Stimulated activated CD4-positive, alpha-beta T cell treated with anti-CD3 and anti-CD28 coated beads, Interleukin-15, amount 100 ng/mL, for 1 hour (primary cell): ENCODE measurements around the gene CMC4.
A peak's percentile ranks its signal among the peaks of the same experiment; 100 is the strongest.

Source experiments
- DNase-seq, 2 donors: peaks; one replicate each; pipeline ENCODE4 v3.0.0-alpha.2; 2020; ENCODE audit warnings: low read depth in 1 of 2, low spot score in 1 of 2

The CMC4 gene

GRCh38 chrX:155054255-155054654 is 16.7 kb downstream of the CMC4 start:
- no peak for DNase-seq

DNA sequence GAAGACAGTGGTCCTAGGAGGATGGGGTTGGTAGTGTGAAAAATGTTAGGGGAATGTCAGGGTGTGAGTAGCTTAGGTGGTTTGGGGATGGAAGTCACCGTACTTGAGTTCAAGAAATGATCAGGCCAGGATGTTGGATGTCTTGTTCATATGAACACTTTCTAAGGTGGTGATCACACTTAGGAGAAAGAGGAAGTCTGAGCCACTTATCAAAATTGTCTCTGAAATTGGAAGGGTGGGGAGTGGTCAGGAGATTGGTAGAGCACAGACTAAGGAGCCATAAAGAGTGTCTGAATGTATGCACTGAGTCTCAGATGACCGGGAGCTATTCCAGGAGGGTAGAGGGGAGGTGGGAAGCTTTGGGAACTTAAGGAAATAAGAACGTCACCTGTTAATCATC is 17.3 kb downstream of the CMC4 start:
- no peak for DNase-seq

- DNase-seq, result no peak
These were observed 18.0 kb downstream of the CMC4 start for GRCh38 chrX:155052738-155053498.

DNA sequence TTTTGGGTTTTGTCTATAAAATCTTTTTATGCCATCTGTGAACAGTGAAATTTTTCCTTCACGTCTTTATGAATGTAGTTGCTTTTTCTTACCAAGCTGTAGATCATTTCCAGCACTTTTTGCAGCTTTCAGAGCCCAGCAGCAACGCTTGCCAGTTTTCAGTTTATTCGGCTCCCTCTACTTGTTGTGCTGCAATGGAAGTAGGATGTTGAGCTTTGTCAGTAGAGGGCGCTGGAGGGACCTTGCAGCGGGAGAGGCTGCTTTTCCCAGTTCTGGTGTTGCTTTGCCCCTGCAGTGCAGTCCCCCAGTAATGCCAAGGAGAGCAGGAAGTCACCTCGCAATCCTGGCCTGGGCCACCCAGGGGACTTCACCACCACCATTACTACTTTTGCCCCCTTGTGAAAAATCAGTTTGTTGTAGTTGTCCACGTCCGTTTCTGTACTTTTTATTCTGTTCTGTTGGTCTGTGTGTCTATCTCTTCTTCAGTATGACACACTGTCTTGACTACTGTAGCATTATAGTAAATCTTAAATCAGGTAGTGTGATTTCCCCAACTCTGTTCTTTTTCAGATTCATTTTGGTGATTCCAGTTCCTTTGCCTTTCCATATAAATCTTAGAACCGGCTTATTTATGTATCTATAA is 21.8 kb downstream of the CMC4 start:
- DNase-seq, result no peak

- DNase-seq, result no peak
These were observed 24.0 kb downstream of the CMC4 start for GRCh38 chrX:155046811-155047528.

GRCh38 chrX:155046129-155046810 is 24.7 kb downstream of the CMC4 start:
- DNase-seq, result no peak

GRCh38 chrX:155035688-155036087 is 35.2 kb downstream of the CMC4 start:
- DNase-seq, result no peak

GRCh38 chrX:155031657-155032056 is 39.3 kb downstream of the CMC4 start:
- no peak for DNase-seq

DNA sequence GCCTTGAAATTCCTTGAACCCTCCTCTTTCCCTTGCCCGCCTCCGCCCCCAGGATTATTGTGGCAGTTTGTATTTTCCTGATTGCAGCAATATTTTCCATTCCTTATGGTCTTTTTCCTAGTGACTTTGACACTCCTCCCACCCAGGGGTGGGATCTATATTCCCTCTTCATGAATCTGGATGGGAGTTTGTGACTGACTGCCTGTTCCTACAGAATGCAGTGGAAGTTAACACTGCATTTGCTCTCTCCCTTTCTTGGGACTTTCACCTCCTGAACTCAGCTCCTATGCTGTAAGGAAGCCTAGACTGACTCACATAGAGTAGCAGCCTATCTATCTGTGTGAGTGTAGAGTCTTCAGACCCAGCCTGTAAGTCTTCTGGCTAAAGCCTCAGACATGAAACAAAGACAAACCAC is 42.1 kb downstream of the CMC4 start:
- DNase-seq, result no peak

DNA sequence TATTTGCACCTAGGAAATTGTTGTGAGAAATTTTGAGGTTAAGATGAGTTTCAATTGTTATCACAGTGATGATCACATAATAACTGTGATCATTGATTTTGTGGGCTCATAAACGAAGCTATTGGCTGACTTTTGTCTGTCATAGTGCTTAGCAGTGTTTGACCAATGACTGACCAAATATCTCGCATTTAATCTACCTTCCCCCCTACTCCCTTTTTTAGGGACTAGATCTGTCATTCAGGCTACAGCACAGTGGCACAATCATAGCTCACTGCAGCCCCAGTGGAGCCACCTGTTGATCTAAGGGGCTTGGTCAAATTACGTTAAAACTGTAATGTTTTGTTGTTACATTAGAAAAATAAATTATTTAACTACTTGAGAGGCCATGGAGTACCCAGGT is 42.8 kb downstream of the CMC4 start:
- no peak for DNase-seq

DNA sequence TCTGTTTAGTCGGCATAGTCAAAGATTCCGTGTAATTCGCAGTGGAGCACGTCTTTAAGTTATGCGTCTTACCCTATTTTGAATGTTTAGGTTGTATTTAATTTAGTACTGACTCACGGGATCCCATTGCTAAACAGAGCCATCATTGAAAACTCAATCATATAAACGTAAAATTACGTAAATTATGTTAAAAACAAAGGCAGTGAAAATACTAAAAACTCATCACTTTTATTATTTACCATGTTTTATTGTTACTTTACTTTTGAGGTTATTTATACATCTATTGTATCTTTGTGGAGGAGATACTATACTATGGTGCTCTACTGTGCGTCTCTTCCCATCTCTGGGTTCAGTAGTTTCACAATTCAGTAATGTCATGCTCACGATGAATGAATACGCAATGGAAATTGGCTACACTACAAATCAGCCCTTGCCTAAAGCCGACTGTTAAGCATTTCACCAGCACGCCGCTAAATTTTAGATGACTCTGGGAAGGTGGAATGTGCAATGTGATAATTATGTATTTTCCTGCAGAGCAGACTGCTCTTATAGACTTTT is 43.3 kb downstream of the CMC4 start:
- no peak for DNase-seq

DNA sequence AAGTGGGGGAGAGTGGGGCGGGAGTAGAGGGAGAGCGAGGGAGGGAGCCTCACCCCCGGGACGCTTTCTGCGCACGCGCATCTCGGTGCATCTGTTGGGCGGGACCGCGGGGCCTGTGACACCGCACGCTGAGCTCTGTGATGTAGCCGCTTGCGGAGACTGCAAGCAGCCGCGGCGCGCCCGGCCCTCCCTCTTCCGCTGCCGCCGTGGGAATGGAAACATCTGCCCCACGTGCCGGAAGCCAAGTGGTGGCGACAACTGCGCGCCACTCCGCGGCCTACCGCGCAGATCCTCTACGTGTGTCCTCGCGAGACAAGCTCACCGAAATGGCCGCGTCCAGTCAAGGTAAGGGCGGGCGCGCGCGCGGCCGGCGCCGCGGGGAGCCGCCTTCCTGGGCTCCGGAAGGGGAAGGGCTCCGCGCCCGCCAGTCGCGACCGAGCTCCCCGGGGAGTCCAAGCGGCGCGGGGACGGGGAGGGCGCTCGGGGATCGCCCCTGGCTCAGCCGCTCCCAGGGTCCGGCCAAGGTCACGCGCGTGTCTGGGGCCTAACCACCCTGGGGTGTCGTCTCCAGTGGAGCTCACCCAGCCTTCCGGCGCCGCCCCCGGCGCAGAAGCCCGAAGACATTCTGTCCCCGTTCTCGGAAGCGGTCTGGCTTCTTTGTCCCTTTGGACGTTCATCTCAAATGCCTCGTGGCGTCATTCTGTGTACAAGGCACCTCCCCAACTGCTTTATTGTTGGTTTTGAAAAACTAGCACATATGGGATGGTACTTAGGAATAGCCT is 44.0 kb downstream of the CMC4 start, which contains the start of gene FUNDC2:
Gene FUNDC2 (plus strand): TSS at position 118 of the 782 bp plus-strand sequence. CDS start 95 bp downstream, at position 213.
- peak; percentile 81 to 86 for DNase-seq

DNA sequence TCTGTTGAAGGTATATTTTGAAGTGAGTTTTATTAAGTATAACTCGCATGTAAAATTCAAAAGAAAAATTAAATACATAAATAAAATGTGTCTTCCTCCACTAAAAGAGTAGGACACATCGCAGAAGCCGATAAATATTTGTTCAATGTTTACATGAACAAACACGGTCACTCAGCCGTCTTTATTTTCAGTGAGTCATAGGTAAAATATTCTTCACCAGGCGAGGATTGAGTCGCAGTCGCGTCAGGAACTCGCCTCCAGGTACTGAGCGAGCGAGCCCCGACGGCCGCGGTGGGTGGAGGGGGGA is 44.6 kb downstream of the CMC4 start:
- no peak for DNase-seq

GRCh38 chrX:155023907-155024833 is 46.8 kb downstream of the CMC4 start:
- no peak for DNase-seq

GRCh38 chrX:155022585-155022984 is 48.4 kb downstream of the CMC4 start, which contains the start of gene F8:
F8 (minus strand) TSS chrX:155022723; CDS start chrX:155022552, 171 bp downstream.
- DNase-seq, result no peak

DNA sequence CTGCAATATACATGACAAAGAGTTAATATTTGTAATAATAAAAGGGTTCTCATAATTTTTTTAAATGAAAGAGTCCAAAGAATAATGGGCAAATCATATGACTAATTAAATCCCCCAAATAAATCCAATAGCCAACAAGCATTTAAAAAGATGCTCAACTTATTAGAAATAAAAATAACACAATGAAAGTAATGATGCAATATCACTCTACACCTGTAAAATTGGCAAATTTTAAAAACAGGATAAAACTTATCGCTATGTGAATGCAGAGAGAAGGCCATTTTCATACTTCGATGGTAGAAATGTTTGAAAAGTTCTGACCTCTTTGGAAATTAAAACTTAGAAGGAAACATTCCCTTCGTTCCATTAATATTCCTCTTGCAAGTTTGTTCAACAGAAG is 50.3 kb downstream of the CMC4 start:
- no peak for DNase-seq
